ENCODE data around the gene SCARB2. TPM values are rescaled to one million over a fixed set of nuclear protein-coding genes. Genes with fewer than 3 reads are reported as not detected.
"Not testable (repeated sequence)": the region's sequence is repeated elsewhere in the genome, so short reads cannot be mapped to it uniquely, and the experiment has no call there.

The SCARB2 gene
- total RNA-seq, 2 experiments from 2014 or later: 34.4 to 36.0 TPM

GRCh38 chr4:76246852-76247251 is 33.2 kb upstream of the SCARB2 start:
- Mint-ChIP-seq H3K36me3 (ENCODE audit: low read depth) (no peaks in the 10 kb centered on the region), H3K27ac (no peak overlapping the region), H3K9me3 (no peaks in the 10 kb centered on the region), H3K4me3 (no peak overlapping the region), H3K27me3 (peaks cover 75% of the 10 kb centered on the region), H3K4me1 (ENCODE audit: low read depth) (peaks cover 7% of the 10 kb centered on the region)
- DNase-seq: no peak
- intact Hi-C loops (cut with DNase I, micrococcal nuclease): no loop called here
- Histone ChIP-seq H3K4me3 (ENCODE audit: low read length) (no peak overlapping the region), H3K27me3 (ENCODE audit: control insufficient read depth in 1 of 2, insufficient read depth in 2 of 2, low read length in 2 of 2) (peaks cover 12 to 32% of the 10 kb centered on the region in 2 experiments), H3K27ac (ENCODE audit: low read depth in 1 of 2, low read length in 2 of 2) (no peak overlapping the region), H3K9me3 (ENCODE audit: control insufficient read depth in 1 of 2, insufficient read depth in 1 of 2, low read length in 2 of 2) (peaks cover 0 to 1% of the 10 kb centered on the region in 2 experiments), H3K36me3 (ENCODE audit: insufficient read depth, low read length) (no peaks in the 10 kb centered on the region), H3K4me1 (ENCODE audit: insufficient read depth, low read length) (peaks cover 8% of the 10 kb centered on the region)
- no peak for TF ChIP-seq CTCF (IDR thresholded peaks at IDR 0.05)
- no peak for ATAC-seq (ENCODE audit: poor library complexity)
- ChIA-PET POLR2A (no interaction called here), CTCF (no interaction called here)

DNA sequence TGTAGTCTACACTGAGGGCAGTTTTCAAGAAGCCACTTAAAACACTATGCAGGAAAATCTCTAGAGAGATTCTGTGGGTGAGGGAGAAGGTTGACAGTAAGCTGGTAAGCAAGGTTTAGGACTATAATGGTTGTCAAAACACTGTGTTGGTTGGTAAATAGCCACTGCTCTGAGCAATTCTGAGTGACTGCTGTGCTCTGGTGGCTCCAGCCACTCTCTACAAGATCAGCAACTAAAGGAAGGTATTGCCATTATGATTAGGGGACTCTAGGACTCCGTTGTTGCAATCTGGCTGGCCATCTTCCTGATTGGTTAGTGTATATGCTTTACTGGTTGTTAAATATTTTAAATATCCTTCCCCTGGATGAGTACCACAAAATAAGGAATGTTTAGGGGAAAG is 32.4 kb upstream of the SCARB2 start:
- Histone ChIP-seq H3K27me3 (ENCODE audit: control insufficient read depth in 1 of 2, insufficient read depth in 2 of 2, low read length in 2 of 2) (peaks cover 7 to 25% of the 10 kb centered on the region in 2 experiments), H3K9me3 (ENCODE audit: control insufficient read depth in 1 of 2, insufficient read depth in 1 of 2, low read length in 2 of 2) (peaks cover 0 to 2% of the 10 kb centered on the region in 2 experiments), H3K27ac (ENCODE audit: low read depth in 1 of 2, low read length in 2 of 2) (no peak overlapping the region), H3K4me3 (ENCODE audit: low read length) (no peak overlapping the region), H3K36me3 (ENCODE audit: insufficient read depth, low read length) (no peaks in the 10 kb centered on the region), H3K4me1 (ENCODE audit: insufficient read depth, low read length) (peaks cover 2% of the 10 kb centered on the region)
- POLR2A ChIA-PET: no interaction called here
- H3K4me3 Mint-ChIP-seq: no peak overlapping the region
- no peak for DNase-seq
- ATAC-seq (ENCODE audit: poor library complexity): no peak
- H3K27me3 Mint-ChIP-seq: peaks cover 71% of the 10 kb centered on the region
- no peaks in the 10 kb centered on the region for H3K36me3 Mint-ChIP-seq (ENCODE audit: low read depth)
- peaks cover 3% of the 10 kb centered on the region for H3K4me1 Mint-ChIP-seq (ENCODE audit: low read depth)
- H3K27ac Mint-ChIP-seq: no peak overlapping the region
- CTCF ChIA-PET: no interaction called here
- intact Hi-C loops (cut with DNase I, micrococcal nuclease): no loop called here
- H3K9me3 Mint-ChIP-seq: peaks cover under 1% of the 10 kb centered on the region
- TF ChIP-seq CTCF (IDR thresholded peaks at IDR 0.05): no peak

GRCh38 chr4:76243877-76244276 is 30.3 kb upstream of the SCARB2 start:
- peaks cover 0 to 17% of the 10 kb centered on the region in 2 experiments for H3K9me3 ChIP-seq (ENCODE audit: control insufficient read depth in 1 of 2, insufficient read depth in 1 of 2, low read length in 2 of 2)
- H3K4me1 Mint-ChIP-seq (ENCODE audit: low read depth); H3K27me3 ChIP-seq (ENCODE audit: control insufficient read depth in 1 of 2, insufficient read depth in 2 of 2, low read length in 2 of 2); H3K4me1 ChIP-seq (ENCODE audit: insufficient read depth, low read length); H3K27ac Mint-ChIP-seq; ATAC-seq (ENCODE audit: poor library complexity); H3K27ac ChIP-seq (ENCODE audit: low read depth in 1 of 2, low read length in 2 of 2); H3K36me3 ChIP-seq (ENCODE audit: insufficient read depth, low read length); H3K4me3 Mint-ChIP-seq; DNase-seq; H3K4me3 ChIP-seq (ENCODE audit: low read length); CTCF ChIA-PET; H3K36me3 Mint-ChIP-seq (ENCODE audit: low read depth); intact Hi-C loops (cut with DNase I, micrococcal nuclease); POLR2A ChIA-PET: not testable (repeated sequence)
- Mint-ChIP-seq H3K9me3 (peaks cover 13% of the 10 kb centered on the region), H3K27me3 (peaks cover 52% of the 10 kb centered on the region)

DNA sequence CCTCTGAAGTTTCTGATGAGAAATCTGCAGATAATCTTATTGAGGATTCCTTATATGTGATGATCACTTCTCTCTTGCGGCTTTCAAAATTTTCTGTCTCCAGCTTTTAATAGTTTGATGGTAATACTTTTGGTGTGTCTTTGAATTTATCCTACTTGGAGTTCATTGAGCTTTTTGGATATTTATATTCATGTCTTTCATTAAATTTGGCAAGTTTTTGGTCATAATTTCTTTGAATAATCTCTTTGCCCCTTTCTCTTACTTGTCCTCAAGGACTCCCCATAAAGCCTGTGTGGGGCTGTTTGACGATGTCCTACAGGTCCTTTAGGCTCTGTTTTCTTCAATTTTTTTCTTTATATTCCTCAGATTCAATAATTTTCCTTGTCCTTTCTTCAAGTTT is 26.6 kb upstream of the SCARB2 start:
- Mint-ChIP-seq H3K4me3 (no peak overlapping the region), H3K36me3 (ENCODE audit: low read depth) (peaks cover 6% of the 10 kb centered on the region), H3K27me3 (peaks cover 20% of the 10 kb centered on the region), H3K9me3 (peaks cover 15% of the 10 kb centered on the region), H3K4me1 (ENCODE audit: low read depth) (no peaks in the 10 kb centered on the region), H3K27ac (no peak overlapping the region)
- intact Hi-C loops (cut with DNase I, micrococcal nuclease): no loop called here
- ChIA-PET POLR2A (no interaction called here), CTCF (no interaction called here)
- no peak for TF ChIP-seq CTCF (IDR thresholded peaks at IDR 0.05)
- no peak overlapping the region for H3K27ac ChIP-seq (ENCODE audit: low read depth in 1 of 2, low read length in 2 of 2)
- peaks cover 0 to 2% of the 10 kb centered on the region in 2 experiments for H3K27me3 ChIP-seq (ENCODE audit: control insufficient read depth in 1 of 2, insufficient read depth in 2 of 2, low read length in 2 of 2)
- DNase-seq (no peak), ATAC-seq (ENCODE audit: poor library complexity) (no peak)
- H3K4me1 ChIP-seq (ENCODE audit: insufficient read depth, low read length): no peaks in the 10 kb centered on the region
- H3K4me3 ChIP-seq (ENCODE audit: low read length): no peak overlapping the region
- no peaks in the 10 kb centered on the region for H3K36me3 ChIP-seq (ENCODE audit: insufficient read depth, low read length)
- H3K9me3 ChIP-seq (ENCODE audit: control insufficient read depth in 1 of 2, insufficient read depth in 1 of 2, low read length in 2 of 2): peaks cover 0 to 17% of the 10 kb centered on the region in 2 experiments

All from CD4-positive, alpha-beta T cell (primary cell).